ENCODE measurements around the gene MYO1H. TPM values are rescaled to one million over a fixed set of nuclear protein-coding genes. Genes with fewer than 3 reads are reported as not detected.

The MYO1H gene
- total RNA-seq, 1 experiment from 2014 or later: not detected

DNA sequence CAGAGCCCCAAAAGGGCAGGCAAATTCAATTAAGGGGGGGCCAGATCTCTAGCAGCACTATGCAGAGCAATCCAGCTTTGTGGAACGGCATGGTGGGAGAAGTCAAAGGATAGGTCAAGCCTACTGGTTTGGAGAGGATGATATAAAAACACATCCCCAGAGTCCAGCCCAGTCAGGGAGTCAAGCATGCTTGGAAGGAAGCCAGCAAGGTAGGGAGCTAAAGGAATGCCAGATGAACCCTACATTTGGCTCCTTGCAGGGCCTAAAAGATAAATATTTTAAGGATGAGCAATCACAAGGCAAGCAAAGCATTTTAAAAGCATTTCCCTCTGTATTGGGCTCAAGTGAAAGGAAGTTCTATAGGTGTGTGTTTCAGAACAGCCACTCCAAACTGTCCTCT is 108.0 kb downstream of the MYO1H start:
- intact Hi-C loops (cut with micrococcal nuclease): no loop called here
- TF ChIP-seq, protein P1, sequence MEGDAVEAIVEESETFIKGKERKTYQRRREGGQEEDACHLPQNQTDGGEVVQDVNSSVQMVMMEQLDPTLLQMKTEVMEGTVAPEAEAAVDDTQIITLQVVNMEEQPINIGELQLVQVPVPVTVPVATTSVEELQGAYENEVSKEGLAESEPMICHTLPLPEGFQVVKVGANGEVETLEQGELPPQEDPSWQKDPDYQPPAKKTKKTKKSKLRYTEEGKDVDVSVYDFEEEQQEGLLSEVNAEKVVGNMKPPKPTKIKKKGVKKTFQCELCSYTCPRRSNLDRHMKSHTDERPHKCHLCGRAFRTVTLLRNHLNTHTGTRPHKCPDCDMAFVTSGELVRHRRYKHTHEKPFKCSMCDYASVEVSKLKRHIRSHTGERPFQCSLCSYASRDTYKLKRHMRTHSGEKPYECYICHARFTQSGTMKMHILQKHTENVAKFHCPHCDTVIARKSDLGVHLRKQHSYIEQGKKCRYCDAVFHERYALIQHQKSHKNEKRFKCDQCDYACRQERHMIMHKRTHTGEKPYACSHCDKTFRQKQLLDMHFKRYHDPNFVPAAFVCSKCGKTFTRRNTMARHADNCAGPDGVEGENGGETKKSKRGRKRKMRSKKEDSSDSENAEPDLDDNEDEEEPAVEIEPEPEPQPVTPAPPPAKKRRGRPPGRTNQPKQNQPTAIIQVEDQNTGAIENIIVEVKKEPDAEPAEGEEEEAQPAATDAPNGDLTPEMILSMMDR (IDR thresholded peaks at IDR 0.05; ENCODE audit: unreplicated experiment): no peak
- ChIA-PET CTCF (interaction anchor here (1.2 kb wide), 1 partner anchor 390 kb away, joined by 3 read pairs; no protein-coding TSS in a partner anchor), POLR2A (interaction anchor here (0.6 kb wide), 2 partner anchors 9 to 38 kb away, joined by 3 to 4 read pairs; no protein-coding TSS in a partner anchor)
- no peak for DNase-seq (ENCODE audit: unreplicated experiment)
- Mint-ChIP-seq H3K27ac (ENCODE audit: low read depth, unreplicated experiment) (peak overlapping the region; percentile 20), H3K4me3 (ENCODE audit: unreplicated experiment) (no peak overlapping the region), H3K4me1 (ENCODE audit: insufficient read depth, unreplicated experiment) (peaks cover 16% of the 10 kb centered on the region), H3K36me3 (ENCODE audit: insufficient read depth, unreplicated experiment) (peaks cover 87% of the 10 kb centered on the region), H3K27me3 (ENCODE audit: insufficient read depth, unreplicated experiment) (no peaks in the 10 kb centered on the region), H3K9me3 (ENCODE audit: unreplicated experiment) (no peaks in the 10 kb centered on the region)
- BruUV-seq (replicated peaks): no TSS peak

DNA sequence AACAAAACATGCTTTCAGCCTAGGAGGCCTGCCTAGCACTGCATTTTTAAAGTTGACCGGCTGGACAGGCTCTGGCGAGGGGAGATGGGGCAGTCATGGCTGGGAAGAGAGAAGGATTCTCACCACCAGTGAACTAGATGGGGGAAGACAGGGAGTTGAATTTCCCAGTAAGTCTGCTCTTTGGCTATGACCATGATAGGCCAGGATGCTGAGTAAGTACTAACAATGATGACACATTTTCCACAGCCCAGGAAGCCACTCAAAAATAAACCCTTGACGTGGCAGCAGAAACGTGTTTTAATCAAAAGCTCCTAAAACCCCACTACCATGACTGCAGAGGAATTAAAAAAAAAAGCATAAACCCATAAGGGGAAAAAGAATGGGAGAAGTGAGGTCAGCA is 110.4 kb downstream of the MYO1H start:
- Mint-ChIP-seq H3K4me3 (ENCODE audit: unreplicated experiment) (no peak overlapping the region), H3K27ac (ENCODE audit: low read depth, unreplicated experiment) (peak overlapping the region; percentile 83), H3K9me3 (ENCODE audit: unreplicated experiment) (no peaks in the 10 kb centered on the region), H3K27me3 (ENCODE audit: insufficient read depth, unreplicated experiment) (no peaks in the 10 kb centered on the region), H3K4me1 (ENCODE audit: insufficient read depth, unreplicated experiment) (peaks cover 38% of the 10 kb centered on the region), H3K36me3 (ENCODE audit: insufficient read depth, unreplicated experiment) (peaks cover 71% of the 10 kb centered on the region)
- CTCF ChIA-PET: interaction anchor here (0.6 kb wide), 1 partner anchor 167 kb away, joined by 3 read pairs; no protein-coding TSS in a partner anchor
- no peak for DNase-seq (ENCODE audit: unreplicated experiment)
- TF ChIP-seq, protein P1 (IDR thresholded peaks at IDR 0.05; ENCODE audit: unreplicated experiment): no peak
- POLR2A ChIA-PET: interaction anchor here (0.7 kb wide), 1 partner anchor 154 kb away, joined by 3 read pairs; no protein-coding TSS in a partner anchor
- BruUV-seq (replicated peaks): no TSS peak
- intact Hi-C loops (cut with micrococcal nuclease): no loop called here

DNA sequence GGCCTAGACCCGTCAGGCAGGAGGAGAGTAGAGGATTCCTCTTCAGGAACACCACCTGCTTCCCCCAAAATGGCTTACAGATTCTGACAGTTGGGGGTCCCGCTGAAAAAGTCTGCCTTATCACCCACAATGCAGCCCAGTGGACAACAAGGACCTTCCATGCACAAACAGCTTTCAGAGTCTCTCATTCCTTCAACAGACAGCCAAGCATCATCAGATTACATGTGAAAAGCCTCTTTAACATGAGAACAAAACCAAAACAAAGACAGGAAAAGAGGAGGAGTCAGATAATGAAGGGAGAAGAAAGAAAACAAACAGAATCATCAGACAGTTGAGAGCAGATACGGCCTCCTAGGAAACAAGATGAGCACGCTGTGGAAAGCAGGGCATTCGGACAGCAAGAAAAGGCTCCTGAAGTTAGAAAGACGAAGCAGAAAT is 111.1 kb downstream of the MYO1H start:
- intact Hi-C loops (cut with micrococcal nuclease): no loop called here
- TF ChIP-seq, protein P1 (IDR thresholded peaks at IDR 0.05; ENCODE audit: unreplicated experiment): no peak
- H3K9me3 Mint-ChIP-seq (ENCODE audit: unreplicated experiment): no peaks in the 10 kb centered on the region
- ChIA-PET POLR2A (interaction anchor here (0.7 kb wide), 1 partner anchor 153 kb away, joined by 3 read pairs; no protein-coding TSS in a partner anchor), CTCF (no interaction called here)
- H3K4me1 Mint-ChIP-seq (ENCODE audit: insufficient read depth, unreplicated experiment): peaks cover 45% of the 10 kb centered on the region
- H3K27ac Mint-ChIP-seq (ENCODE audit: low read depth, unreplicated experiment): peak overlapping the region; percentile 83
- no peak overlapping the region for H3K4me3 Mint-ChIP-seq (ENCODE audit: unreplicated experiment)
- peaks cover 69% of the 10 kb centered on the region for H3K36me3 Mint-ChIP-seq (ENCODE audit: insufficient read depth, unreplicated experiment)
- H3K27me3 Mint-ChIP-seq (ENCODE audit: insufficient read depth, unreplicated experiment): no peaks in the 10 kb centered on the region
- no peak for DNase-seq (ENCODE audit: unreplicated experiment)
- BruUV-seq (replicated peaks): TSS peak; percentile 3

DNA sequence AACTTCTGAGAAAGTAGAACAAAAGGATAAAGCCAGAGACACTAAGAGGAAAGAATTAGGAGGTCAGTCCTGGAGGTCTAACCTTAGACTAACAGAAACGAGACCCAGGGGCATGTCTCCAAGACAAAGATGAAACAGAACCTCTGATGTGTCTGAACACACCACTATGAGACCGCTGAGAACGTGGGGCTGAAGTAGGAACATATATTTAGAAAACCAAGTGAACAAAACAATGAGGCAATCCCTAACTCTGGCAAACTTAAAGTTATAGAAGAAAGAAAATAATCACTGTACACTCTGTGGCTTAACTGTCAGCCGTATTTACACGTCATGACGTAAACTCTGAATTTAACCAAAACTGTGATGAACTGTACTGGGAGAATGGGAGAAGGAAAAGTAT is 111.5 kb downstream of the MYO1H start:
- Mint-ChIP-seq H3K9me3 (ENCODE audit: unreplicated experiment) (no peaks in the 10 kb centered on the region), H3K27me3 (ENCODE audit: insufficient read depth, unreplicated experiment) (no peaks in the 10 kb centered on the region), H3K4me3 (ENCODE audit: unreplicated experiment) (no peak overlapping the region), H3K36me3 (ENCODE audit: insufficient read depth, unreplicated experiment) (peaks cover 66% of the 10 kb centered on the region), H3K27ac (ENCODE audit: low read depth, unreplicated experiment) (no peak overlapping the region), H3K4me1 (ENCODE audit: insufficient read depth, unreplicated experiment) (peaks cover 50% of the 10 kb centered on the region)
- CTCF ChIA-PET: no interaction called here
- BruUV-seq (replicated peaks): no TSS peak
- POLR2A ChIA-PET: interaction anchor here (0.7 kb wide), 1 partner anchor 252 kb away, joined by 3 read pairs; no protein-coding TSS in a partner anchor
- intact Hi-C loops (cut with micrococcal nuclease): no loop called here
- DNase-seq (ENCODE audit: unreplicated experiment): no peak
- TF ChIP-seq, protein P1 (IDR thresholded peaks at IDR 0.05; ENCODE audit: unreplicated experiment): no peak

All from MCF 10A (cell line).